ENCODE measurements around the gene GBE1.

The GBE1 gene

DNA sequence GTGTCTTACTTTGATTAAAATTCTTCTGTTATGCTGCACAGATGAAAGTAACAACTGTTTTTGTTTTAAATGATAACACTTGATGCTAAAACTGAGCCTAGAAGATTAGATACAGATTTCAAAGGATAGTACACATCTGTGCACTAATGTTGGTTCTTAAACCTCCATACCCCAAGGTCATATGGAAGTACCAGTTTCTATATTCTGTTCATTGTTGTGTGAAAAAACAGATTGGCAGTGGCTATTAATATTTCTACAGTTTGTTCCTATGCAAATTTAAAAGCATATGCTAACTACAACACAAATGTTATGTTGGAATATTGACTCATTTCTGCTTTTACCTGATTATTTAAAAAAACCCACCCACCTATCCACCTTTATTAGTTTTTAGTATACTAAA lies 32.0 kb upstream of the GBE1 start:
- Histone ChIP-seq H3F3A (ENCODE audit: insufficient read depth, low read length) (no peaks in the 10 kb centered on the region), H3K4me3 (ENCODE audit: low read length) (no peak overlapping the region), H3K79me2 (ENCODE audit: low read length) (no peaks in the 10 kb centered on the region), H2AFZ (ENCODE audit: low read length) (no peak overlapping the region), H3K9me3 (replicated peaks; ENCODE audit: insufficient read depth, low read length) (0 out of 2 replicates have a peak, but pooled peaks cover 4% of the 10 kb centered on the region), H3K9me2 (replicated peaks; ENCODE audit: insufficient read depth, low read length) (no peaks in the 10 kb centered on the region), H3K9ac (ENCODE audit: low read length) (no peak overlapping the region), H3K27ac (ENCODE audit: low read length) (no peak overlapping the region), H4K20me1 (ENCODE audit: insufficient read depth, low read length) (no peaks in the 10 kb centered on the region), H3K4me2 (ENCODE audit: low read depth, low read length) (no peak overlapping the region), H3K27me3 (replicated peaks; ENCODE audit: insufficient read depth, low read length) (no peaks in the 10 kb centered on the region), H3K4me1 (ENCODE audit: low read length) (0 out of 2 replicates have a peak, but pooled peaks cover 2% of the 10 kb centered on the region), H3K36me3 (replicated peaks; ENCODE audit: insufficient read depth, low read length) (no peaks in the 10 kb centered on the region)
- no peak for DNase-seq
- no peak for TF ChIP-seq EZH2 (optimal IDR thresholded peaks at IDR 0.05; ENCODE audit: low read depth, low read length)
- TF ChIP-seq, protein P1, sequence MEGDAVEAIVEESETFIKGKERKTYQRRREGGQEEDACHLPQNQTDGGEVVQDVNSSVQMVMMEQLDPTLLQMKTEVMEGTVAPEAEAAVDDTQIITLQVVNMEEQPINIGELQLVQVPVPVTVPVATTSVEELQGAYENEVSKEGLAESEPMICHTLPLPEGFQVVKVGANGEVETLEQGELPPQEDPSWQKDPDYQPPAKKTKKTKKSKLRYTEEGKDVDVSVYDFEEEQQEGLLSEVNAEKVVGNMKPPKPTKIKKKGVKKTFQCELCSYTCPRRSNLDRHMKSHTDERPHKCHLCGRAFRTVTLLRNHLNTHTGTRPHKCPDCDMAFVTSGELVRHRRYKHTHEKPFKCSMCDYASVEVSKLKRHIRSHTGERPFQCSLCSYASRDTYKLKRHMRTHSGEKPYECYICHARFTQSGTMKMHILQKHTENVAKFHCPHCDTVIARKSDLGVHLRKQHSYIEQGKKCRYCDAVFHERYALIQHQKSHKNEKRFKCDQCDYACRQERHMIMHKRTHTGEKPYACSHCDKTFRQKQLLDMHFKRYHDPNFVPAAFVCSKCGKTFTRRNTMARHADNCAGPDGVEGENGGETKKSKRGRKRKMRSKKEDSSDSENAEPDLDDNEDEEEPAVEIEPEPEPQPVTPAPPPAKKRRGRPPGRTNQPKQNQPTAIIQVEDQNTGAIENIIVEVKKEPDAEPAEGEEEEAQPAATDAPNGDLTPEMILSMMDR (IDR thresholded peaks at IDR 0.05; ENCODE audit: low read length) = no peak
- no peak for TF ChIP-seq EZH2phosphoT487 (IDR thresholded peaks at IDR 0.05; ENCODE audit: low read length)

- Histone ChIP-seq H3K27ac (ENCODE audit: low read length) (no peak overlapping the region), H2AFZ (ENCODE audit: low read length) (no peak overlapping the region), H3K79me2 (ENCODE audit: low read length) (no peaks in the 10 kb centered on the region), H3K4me2 (ENCODE audit: low read depth, low read length) (no peak overlapping the region), H4K20me1 (ENCODE audit: insufficient read depth, low read length) (no peaks in the 10 kb centered on the region), H3F3A (ENCODE audit: insufficient read depth, low read length) (no peaks in the 10 kb centered on the region), H3K36me3 (replicated peaks; ENCODE audit: insufficient read depth, low read length) (no peaks in the 10 kb centered on the region), H3K27me3 (replicated peaks; ENCODE audit: insufficient read depth, low read length) (no peaks in the 10 kb centered on the region), H3K4me1 (ENCODE audit: low read length) (0 out of 2 replicates have a peak, but pooled peaks cover 2% of the 10 kb centered on the region), H3K4me3 (ENCODE audit: low read length) (no peak overlapping the region), H3K9ac (ENCODE audit: low read length) (no peak overlapping the region), H3K9me3 (replicated peaks; ENCODE audit: insufficient read depth, low read length) (0 out of 2 replicates have a peak, but pooled peaks cover 4% of the 10 kb centered on the region), H3K9me2 (replicated peaks; ENCODE audit: insufficient read depth, low read length) (no peaks in the 10 kb centered on the region)
- DNase-seq = no peak
- TF ChIP-seq EZH2 (optimal IDR thresholded peaks at IDR 0.05; ENCODE audit: low read depth, low read length) (no peak), EZH2phosphoT487 (IDR thresholded peaks at IDR 0.05; ENCODE audit: low read length) (no peak)
- TF ChIP-seq, protein P1 (IDR thresholded peaks at IDR 0.05; ENCODE audit: low read length) = no peak
Observed at GRCh38 chr3:81790117-81790516, 28.7 kb upstream of the GBE1 start.

GRCh38 chr3:81789691-81790090 lies 28.2 kb upstream of the GBE1 start:
- Histone ChIP-seq H3K27ac (ENCODE audit: low read length) (no peak overlapping the region), H3K9me3 (replicated peaks; ENCODE audit: insufficient read depth, low read length) (0 out of 2 replicates have a peak, but pooled peaks cover 4% of the 10 kb centered on the region), H2AFZ (ENCODE audit: low read length) (no peak overlapping the region), H3F3A (ENCODE audit: insufficient read depth, low read length) (no peaks in the 10 kb centered on the region), H3K79me2 (ENCODE audit: low read length) (no peaks in the 10 kb centered on the region), H3K4me1 (ENCODE audit: low read length) (0 out of 2 replicates have a peak, but pooled peaks cover 2% of the 10 kb centered on the region), H3K27me3 (replicated peaks; ENCODE audit: insufficient read depth, low read length) (no peaks in the 10 kb centered on the region), H4K20me1 (ENCODE audit: insufficient read depth, low read length) (no peaks in the 10 kb centered on the region), H3K4me2 (ENCODE audit: low read depth, low read length) (no peak overlapping the region), H3K9ac (ENCODE audit: low read length) (no peak overlapping the region), H3K9me2 (replicated peaks; ENCODE audit: insufficient read depth, low read length) (no peaks in the 10 kb centered on the region), H3K4me3 (ENCODE audit: low read length) (no peak overlapping the region), H3K36me3 (replicated peaks; ENCODE audit: insufficient read depth, low read length) (no peaks in the 10 kb centered on the region)
- DNase-seq = no peak
- TF ChIP-seq EZH2phosphoT487 (IDR thresholded peaks at IDR 0.05; ENCODE audit: low read length) (no peak), EZH2 (optimal IDR thresholded peaks at IDR 0.05; ENCODE audit: low read depth, low read length) (no peak)
- TF ChIP-seq, protein P1 (IDR thresholded peaks at IDR 0.05; ENCODE audit: low read length) = no peak

All from MM.1S (cell line).